ENCODE data around the gene ALDH1B1.

GRCh38 chr9:38440516-38440915 lies 48.0 kb downstream of the ALDH1B1 start:
- no peak for TF ChIP-seq POLR2A (IDR thresholded peaks at IDR 0.05)
- TF ChIP-seq CTCF (IDR thresholded peaks at IDR 0.05): no peak
- TF ChIP-seq POLR2AphosphoS5 (IDR thresholded peaks at IDR 0.05): no peak

All from suprapubic skin (tissue), 4 donors.